Effector memory CD8-positive, alpha-beta T cell (primary cell): ENCODE data around the gene GCKR.

ENCODE experiments used
- ATAC-seq: fragments of 150-1000 bp; cut with Tn5 transposase; replicated peaks from 2 replicates; pipeline ENCODE4 v1.10.0; 2021; ENCODE audit warnings: mild to moderate bottlenecking, moderate library complexity
- DNase-seq, 3 experiments: peaks; one replicate each; pipeline ENCODE4 v3.0.0; 2021
- H3K27ac Mint-ChIP-seq, 2 donors: one replicate each; pipeline ENCODE4 v1.8.0; 2022; ENCODE audit warnings: mild to moderate bottlenecking in 2 of 2, mixed read lengths in 2 of 2, moderate library complexity in 2 of 2
- H3K27me3 Mint-ChIP-seq, 2 donors: one replicate each; pipeline ENCODE4 v1.8.0; 2022; ENCODE audit warnings: mixed read lengths in 2 of 2
- H3K36me3 Mint-ChIP-seq: one replicate; pipeline ENCODE4 v1.8.0; 2022; ENCODE audit warnings: mild to moderate bottlenecking, moderate library complexity, mixed read lengths; ENCODE audit not compliant: insufficient read depth
- H3K4me1 Mint-ChIP-seq, 2 donors: one replicate each; pipeline ENCODE4 v1.8.0; 2022; ENCODE audit warnings: low read depth in 2 of 2, mixed read lengths in 2 of 2
- H3K4me3 Mint-ChIP-seq, 2 donors: one replicate each; pipeline ENCODE4 v1.8.0; 2022; ENCODE audit warnings: mild to moderate bottlenecking in 2 of 2, mixed read lengths in 2 of 2, moderate library complexity in 2 of 2
- H3K9me3 Mint-ChIP-seq, 2 donors: one replicate each; pipeline ENCODE4 v1.8.0; 2022; ENCODE audit warnings: mixed read lengths in 2 of 2

GCKR gene

GRCh38 chr2:27494944-27495554 lies 1.6 kb upstream of the GCKR start, which contains the start of gene FNDC4:
Gene FNDC4 (minus strand): TSS chr2:27495200. CDS start chr2:27494679, 521 bp downstream.
- DNase-seq (peak in 1 of 3 experiments; percentile 20), ATAC-seq (peak; percentile 75)
- Mint-ChIP-seq H3K36me3 (no peaks in the 10 kb centered on the region), H3K9me3 (no peaks in the 10 kb centered on the region), H3K4me3 (peak within 1 kb of the TSS; percentile 84 to 91), H3K4me1 (peaks cover 9 to 14% of the 10 kb centered on the region in 2 donors), H3K27ac (peak within 1 kb of the TSS in 1 of 2 donors; percentile 89), H3K27me3 (peaks cover 51 to 66% of the 10 kb centered on the region in 2 donors)

DNA sequence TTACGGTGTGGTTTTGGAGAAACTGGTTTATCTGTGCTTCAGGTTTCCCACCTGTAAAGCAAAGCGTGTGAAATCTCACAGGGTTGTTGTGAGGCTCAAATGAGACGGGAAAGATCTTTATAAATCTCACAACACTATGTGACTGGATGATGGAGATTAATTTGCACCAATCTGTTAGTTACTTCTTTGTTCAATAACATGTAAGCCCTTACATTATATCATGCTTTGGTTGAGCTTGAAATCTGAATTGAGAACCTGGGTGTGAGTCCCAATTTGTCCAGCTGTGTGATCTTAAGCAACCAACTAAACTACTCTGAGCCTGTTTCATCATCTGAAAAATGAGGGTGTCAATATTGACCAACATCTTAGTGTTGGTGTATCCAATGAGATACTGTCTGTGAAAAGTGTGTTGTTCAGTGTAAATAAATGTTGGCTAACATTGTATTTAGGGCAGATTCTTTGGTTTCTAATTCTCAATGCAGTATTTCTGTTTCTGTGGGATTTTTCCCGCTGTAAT lies 741 bp upstream of the GCKR start:
- peaks cover 51 to 66% of the 10 kb centered on the region in 2 donors for H3K27me3 Mint-ChIP-seq

DNA sequence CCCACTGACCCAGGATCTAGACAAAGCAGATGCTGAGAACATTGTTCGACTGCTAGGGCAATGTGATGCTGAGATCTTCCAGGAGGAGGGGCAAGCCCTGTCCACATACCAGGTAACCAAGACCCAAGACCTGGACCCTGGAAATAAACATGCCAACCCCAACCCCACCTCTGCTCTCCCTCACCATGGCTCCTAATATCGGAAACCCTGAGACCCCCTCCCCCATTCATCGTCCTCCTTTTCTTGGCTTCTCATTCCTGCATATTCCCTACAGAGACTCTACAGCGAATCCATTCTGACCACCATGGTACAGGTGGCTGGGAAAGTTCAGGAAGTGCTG lies 619 bp downstream of the GCKR start:
- H3K27me3 Mint-ChIP-seq, result peaks cover 51 to 66% of the 10 kb centered on the region in 2 donors
- no peak overlapping the region for H3K27ac Mint-ChIP-seq
- DNase-seq (no peak), ATAC-seq (no peak)
- H3K36me3 Mint-ChIP-seq, result no peaks in the 10 kb centered on the region
- H3K4me3 Mint-ChIP-seq, result no peak overlapping the region
- H3K4me1 Mint-ChIP-seq, result peaks cover 9 to 11% of the 10 kb centered on the region in 2 donors
- no peaks in the 10 kb centered on the region for H3K9me3 Mint-ChIP-seq

More for the DNA sequence above, 741 bp upstream of the GCKR start:
- Mint-ChIP-seq H3K4me1 (peaks cover 9 to 11% of the 10 kb centered on the region in 2 donors), H3K9me3 (no peaks in the 10 kb centered on the region), H3K36me3 (no peaks in the 10 kb centered on the region), H3K27ac (peak overlapping the region in 1 of 2 donors; percentile 89), H3K4me3 (peak overlapping the region; percentile 84 to 91)
- DNase-seq (no peak), ATAC-seq (no peak)

GRCh38 chr2:27498975-27499374 lies 2.3 kb downstream of the GCKR start:
- H3K4me3 Mint-ChIP-seq, result no peak overlapping the region
- peaks cover 41 to 57% of the 10 kb centered on the region in 2 donors for H3K27me3 Mint-ChIP-seq
- H3K36me3 Mint-ChIP-seq, result no peaks in the 10 kb centered on the region
- DNase-seq (no peak), ATAC-seq (no peak)
- H3K9me3 Mint-ChIP-seq, result no peaks in the 10 kb centered on the region
- H3K4me1 Mint-ChIP-seq, result peaks cover 9 to 11% of the 10 kb centered on the region in 2 donors
- no peak overlapping the region for H3K27ac Mint-ChIP-seq

DNA sequence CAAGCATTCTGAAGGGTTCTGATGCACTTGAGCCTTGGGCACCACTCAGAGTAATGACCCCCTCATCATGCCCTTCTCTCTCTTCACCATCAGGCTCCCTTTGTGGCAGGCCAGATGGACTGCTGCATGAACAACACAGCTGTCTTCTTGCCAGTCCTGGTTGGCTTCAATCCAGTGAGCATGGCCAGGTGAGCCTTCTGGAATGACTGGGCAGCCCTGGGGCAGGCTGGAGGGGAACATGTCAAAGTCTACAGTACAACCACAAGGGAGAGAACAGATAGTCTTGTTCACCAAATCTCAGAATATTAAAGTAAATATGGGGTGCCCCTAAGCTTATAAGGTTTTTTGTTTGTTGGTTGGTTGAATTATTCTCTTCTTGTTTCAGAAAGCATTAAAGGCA lies 4.4 kb downstream of the GCKR start:
- no peaks in the 10 kb centered on the region for H3K36me3 Mint-ChIP-seq
- H3K4me3 Mint-ChIP-seq, result no peak overlapping the region
- no peaks in the 10 kb centered on the region for H3K9me3 Mint-ChIP-seq
- peaks cover 26 to 39% of the 10 kb centered on the region in 2 donors for H3K27me3 Mint-ChIP-seq
- no peak overlapping the region for H3K27ac Mint-ChIP-seq
- peaks cover 0 to under 1% of the 10 kb centered on the region in 2 donors for H3K4me1 Mint-ChIP-seq
- ATAC-seq, result no peak
- no peak for DNase-seq

GRCh38 chr2:27502142-27502541 lies 5.5 kb downstream of the GCKR start:
- no peak for ATAC-seq
- no peaks in the 10 kb centered on the region for H3K4me1 Mint-ChIP-seq

GRCh38 chr2:27506587-27506986 lies 9.9 kb downstream of the GCKR start:
- no peaks in the 10 kb centered on the region for H3K36me3 Mint-ChIP-seq
- no peak overlapping the region for H3K27ac Mint-ChIP-seq
- no peaks in the 10 kb centered on the region for H3K4me1 Mint-ChIP-seq
- DNase-seq (no peak), ATAC-seq (no peak)
- H3K4me3 Mint-ChIP-seq, result no peak overlapping the region
- no peaks in the 10 kb centered on the region for H3K9me3 Mint-ChIP-seq
- peaks cover under 1 to 23% of the 10 kb centered on the region in 2 donors for H3K27me3 Mint-ChIP-seq

More at GRCh38 chr2:27502142-27502541, 5.5 kb downstream of the GCKR start:
- no peak for DNase-seq
- no peak overlapping the region for H3K4me3 Mint-ChIP-seq
- H3K9me3 Mint-ChIP-seq, result no peaks in the 10 kb centered on the region
- no peak overlapping the region for H3K27ac Mint-ChIP-seq
- H3K27me3 Mint-ChIP-seq, result peaks cover 15 to 39% of the 10 kb centered on the region in 2 donors
- H3K36me3 Mint-ChIP-seq, result no peaks in the 10 kb centered on the region

GRCh38 chr2:27507293-27507692 lies 10.7 kb downstream of the GCKR start:
- no peaks in the 10 kb centered on the region for H3K36me3 Mint-ChIP-seq
- H3K9me3 Mint-ChIP-seq, result no peaks in the 10 kb centered on the region
- H3K4me1 Mint-ChIP-seq, result no peaks in the 10 kb centered on the region
- no peak overlapping the region for H3K27ac Mint-ChIP-seq
- DNase-seq (no peak), ATAC-seq (no peak)
- H3K27me3 Mint-ChIP-seq, result peaks cover 5 to 23% of the 10 kb centered on the region in 2 donors
- H3K4me3 Mint-ChIP-seq, result no peak overlapping the region

- DNase-seq, result no peak
- no peaks in the 10 kb centered on the region for H3K4me1 Mint-ChIP-seq
- H3K9me3 Mint-ChIP-seq, result no peaks in the 10 kb centered on the region
- H3K4me3 Mint-ChIP-seq, result no peak overlapping the region
- peaks cover 10 to 37% of the 10 kb centered on the region in 2 donors for H3K27me3 Mint-ChIP-seq
- no peak for ATAC-seq
- no peak overlapping the region for H3K27ac Mint-ChIP-seq
- no peaks in the 10 kb centered on the region for H3K36me3 Mint-ChIP-seq
Measured at GRCh38 chr2:27509326-27509725, 12.7 kb downstream of the GCKR start.

- Mint-ChIP-seq H3K4me1 (no peaks in the 10 kb centered on the region), H3K9me3 (no peaks in the 10 kb centered on the region), H3K27ac (no peak overlapping the region), H3K4me3 (no peak overlapping the region), H3K27me3 (peaks cover 46 to 63% of the 10 kb centered on the region in 2 donors), H3K36me3 (no peaks in the 10 kb centered on the region)
- no peak for DNase-seq
- ATAC-seq, result no peak
Measured at GRCh38 chr2:27518113-27518781, 21.6 kb downstream of the GCKR start.

DNA sequence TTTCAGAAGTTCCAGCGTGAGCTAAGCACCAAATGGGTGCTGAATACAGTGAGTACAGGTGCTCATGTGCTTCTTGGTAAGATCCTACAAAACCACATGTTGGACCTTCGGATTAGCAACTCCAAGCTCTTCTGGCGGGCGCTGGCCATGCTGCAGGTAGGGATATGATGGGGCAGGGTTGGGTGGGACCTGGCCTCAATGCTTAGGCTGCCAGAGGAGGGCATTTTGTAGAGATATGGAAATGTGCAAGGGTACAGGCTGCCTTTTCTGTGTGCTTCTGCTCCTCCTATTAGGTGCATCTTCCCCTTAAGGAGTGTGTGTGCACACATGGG lies 22.1 kb downstream of the GCKR start:
- no peak for ATAC-seq
- Mint-ChIP-seq H3K36me3 (no peaks in the 10 kb centered on the region), H3K4me3 (no peak overlapping the region), H3K27me3 (peaks cover 51 to 63% of the 10 kb centered on the region in 2 donors), H3K27ac (no peak overlapping the region), H3K4me1 (no peaks in the 10 kb centered on the region), H3K9me3 (no peaks in the 10 kb centered on the region)
- no peak for DNase-seq

- H3K36me3 Mint-ChIP-seq, result no peaks in the 10 kb centered on the region
- no peak overlapping the region for H3K27ac Mint-ChIP-seq
- H3K27me3 Mint-ChIP-seq, result peaks cover 57 to 76% of the 10 kb centered on the region in 2 donors
- DNase-seq (no peak), ATAC-seq (no peak)
- no peak overlapping the region for H3K4me3 Mint-ChIP-seq
- H3K9me3 Mint-ChIP-seq, result no peaks in the 10 kb centered on the region
- H3K4me1 Mint-ChIP-seq, result no peaks in the 10 kb centered on the region
Measured at GRCh38 chr2:27520316-27520715, 23.7 kb downstream of the GCKR start.

GRCh38 chr2:27522400-27522945 lies 25.8 kb downstream of the GCKR start:
- Mint-ChIP-seq H3K36me3 (no peaks in the 10 kb centered on the region), H3K27ac (no peak overlapping the region), H3K9me3 (no peaks in the 10 kb centered on the region), H3K4me3 (no peak overlapping the region), H3K4me1 (no peaks in the 10 kb centered on the region), H3K27me3 (peaks cover 68 to 90% of the 10 kb centered on the region in 2 donors)
- DNase-seq (no peak), ATAC-seq (no peak)

DNA sequence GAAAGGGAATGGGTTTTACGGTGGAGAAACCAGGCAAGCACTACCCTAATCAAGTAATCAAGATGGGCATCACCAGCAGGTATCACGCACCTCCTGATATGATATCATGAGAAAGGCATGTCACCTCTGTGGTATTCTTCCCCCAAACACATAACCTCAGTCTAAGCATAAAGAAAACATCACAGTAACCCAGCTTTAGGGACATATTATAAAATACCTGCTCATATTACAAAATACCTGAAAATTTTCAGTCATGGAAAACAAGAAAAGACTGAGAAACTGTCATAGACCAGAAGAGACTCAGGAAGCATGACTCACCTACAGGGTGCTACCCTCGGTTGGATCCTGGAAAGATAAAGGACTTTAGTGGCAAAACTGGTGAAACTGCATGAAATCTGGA lies 30.5 kb downstream of the GCKR start:
- Mint-ChIP-seq H3K4me3 (no peak overlapping the region), H3K27ac (no peak overlapping the region), H3K36me3 (no peaks in the 10 kb centered on the region), H3K9me3 (no peaks in the 10 kb centered on the region), H3K4me1 (no peaks in the 10 kb centered on the region), H3K27me3 (peaks cover 62 to 64% of the 10 kb centered on the region in 2 donors)
- no peak for ATAC-seq
- no peak for DNase-seq
